T47D (cell line): ENCODE results near the gene INPP5J.
"Not testable (repeated sequence)": the region's sequence is repeated elsewhere in the genome, so short reads cannot be mapped to it uniquely, and the experiment has no call there.

Experiments
- DNase-seq, 2 experiments: peaks; one replicate each; pipeline versions ENCODE4 v3.0.0 to v3.0.0-alpha.2; 2011 to 2012; ENCODE audit warnings: low read depth in 1 of 2, low spot score in 1 of 2
- JUND ChIP-seq: IDR thresholded peaks from 2 replicates; pipeline ENCODE4 v1.6.1; 2012; ENCODE audit warnings: low read depth
- in situ Hi-C: cut with HindIII; loops from 2 replicates; pipeline ENCODE4 v1.10.0; 2016; ENCODE audit warnings: low sequenced_read_pairs, low pct_unique_long_range_greater_than_20kb

INPP5J gene

DNA sequence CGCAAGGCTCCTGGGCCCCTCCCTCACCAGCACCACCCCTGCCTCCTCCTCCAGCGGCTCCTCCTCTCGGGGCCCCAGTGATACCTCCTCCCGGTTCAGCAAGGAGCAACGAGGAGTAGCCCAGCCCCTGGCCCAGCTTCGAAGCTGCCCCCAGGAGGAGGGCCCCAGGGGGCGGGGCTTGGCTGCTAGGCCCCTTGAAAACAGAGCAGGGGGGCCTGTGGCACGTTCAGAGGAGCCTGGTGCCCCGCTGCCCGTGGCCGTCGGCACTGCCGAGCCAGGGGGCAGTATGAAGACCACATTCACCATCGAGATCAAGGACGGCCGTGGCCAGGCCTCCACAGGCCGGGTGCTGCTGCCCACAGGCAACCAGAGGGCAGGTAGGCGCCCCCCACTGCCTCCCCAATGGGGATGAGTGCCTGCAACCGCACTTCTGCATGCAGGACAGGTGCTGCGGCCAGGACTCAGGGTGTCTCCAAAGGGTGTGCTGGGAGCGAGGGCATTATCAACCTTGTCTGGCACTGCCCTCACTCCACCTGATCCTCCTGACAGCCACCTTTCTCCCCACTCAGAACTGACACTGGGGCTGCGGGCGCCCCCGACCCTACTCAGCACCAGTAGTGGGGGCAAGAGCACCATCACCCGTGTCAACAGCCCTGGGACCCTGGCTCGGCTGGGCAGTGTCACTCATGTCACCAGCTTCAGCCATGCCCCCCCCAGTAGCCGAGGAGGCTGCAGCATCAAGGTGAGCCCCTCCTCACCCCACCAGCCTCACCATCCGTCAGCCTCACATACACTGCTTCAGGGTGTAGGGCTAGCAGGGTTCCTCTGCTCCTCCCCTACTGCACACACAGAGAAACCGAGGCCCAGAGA is 31.4 kb upstream of the INPP5J start:
- no peak for TF ChIP-seq JUND
- in situ Hi-C loops: no loop called here
- peak in 1 of 2 experiments; percentile 0 for DNase-seq

DNA sequence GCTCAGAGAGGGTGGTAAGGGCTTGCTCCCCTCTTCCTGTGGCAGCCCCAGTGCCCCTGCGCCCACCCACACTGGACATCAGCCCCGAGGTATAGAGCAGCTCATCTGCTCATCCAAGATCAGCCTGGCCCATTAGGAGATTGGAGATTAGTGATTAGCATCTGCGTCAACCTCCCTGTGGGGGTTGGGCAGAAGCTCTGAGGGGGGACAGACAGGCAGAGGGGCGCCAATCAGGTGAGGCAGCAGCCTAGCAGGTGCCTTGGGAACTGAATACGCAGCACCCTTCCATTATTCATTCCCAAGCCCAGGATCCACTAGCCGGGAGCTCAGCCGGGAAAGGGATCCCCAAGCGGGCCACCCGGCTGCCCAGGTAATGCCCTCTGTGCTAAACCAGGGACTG is 30.6 kb upstream of the INPP5J start:
- in situ Hi-C loops: no loop called here
- peak in 1 of 2 experiments; percentile 2 for DNase-seq
- no peak for TF ChIP-seq JUND

DNA sequence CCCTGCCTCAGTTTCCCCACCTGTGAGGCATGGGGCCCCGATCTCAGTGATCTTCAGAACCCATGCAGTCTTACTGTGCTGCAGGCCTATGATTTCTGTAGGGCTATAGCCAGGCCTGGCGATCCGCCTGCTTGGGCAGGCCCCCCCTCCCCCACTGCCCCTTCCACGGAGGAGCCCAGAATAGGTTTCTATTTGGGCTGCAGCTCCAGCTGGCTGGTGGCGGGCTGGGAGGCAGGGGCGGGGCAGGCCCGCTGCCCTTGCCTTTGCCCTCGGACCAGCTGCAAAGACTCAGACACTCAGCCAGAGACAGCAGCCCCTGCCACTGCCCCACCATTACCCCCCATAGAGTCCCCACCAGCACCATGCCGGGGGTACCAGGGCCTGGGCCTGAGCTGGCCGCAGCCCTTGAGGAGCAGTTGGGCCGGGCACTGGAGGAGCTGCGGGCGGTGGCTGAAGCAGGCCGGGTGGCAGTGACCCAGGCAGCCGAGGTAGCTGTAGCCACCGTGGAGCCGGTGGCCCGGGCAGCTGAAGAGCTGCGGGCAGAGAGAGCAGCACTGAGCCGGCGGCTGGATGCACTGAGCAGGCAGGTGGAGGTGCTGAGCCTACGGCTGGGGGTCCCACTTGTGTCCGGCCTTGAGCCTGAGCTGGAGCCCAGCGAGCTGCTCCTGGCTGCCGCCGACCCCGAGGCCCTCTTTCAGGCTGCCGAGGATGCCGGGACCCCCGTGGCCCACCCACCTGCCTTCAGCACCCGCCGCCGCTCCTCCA is 29.5 kb upstream of the INPP5J start:
- no peak for TF ChIP-seq JUND
- in situ Hi-C loops: no loop called here
- peak in 1 of 2 experiments; percentile 1 for DNase-seq

DNA sequence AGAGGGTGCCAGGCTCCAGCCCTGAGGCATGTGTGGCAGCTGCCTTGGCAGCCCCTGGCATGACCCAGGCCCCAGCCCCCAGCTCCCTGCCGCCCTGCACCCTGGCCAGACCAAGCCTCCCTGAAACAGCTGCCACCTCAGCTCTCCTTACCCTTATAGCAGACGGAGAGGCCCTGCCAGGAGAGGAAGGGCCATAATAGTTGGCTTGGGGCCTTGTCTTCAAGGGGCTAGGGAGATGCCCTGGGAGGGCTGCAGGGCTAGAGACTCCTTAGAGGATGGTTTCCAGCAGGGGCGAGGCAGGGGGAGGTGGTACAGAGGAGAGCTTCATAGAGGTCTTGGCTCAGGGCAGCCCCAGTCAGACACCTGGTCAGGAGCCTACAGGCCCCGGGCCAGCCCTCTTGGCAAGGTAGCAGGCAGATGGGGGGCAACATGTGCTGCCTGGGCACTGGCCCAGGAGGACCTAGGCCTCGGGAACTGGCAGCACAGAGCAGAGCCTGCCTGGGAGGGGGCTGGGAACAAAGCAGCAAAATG is 28.7 kb upstream of the INPP5J start:
- in situ Hi-C loops: no loop called here
- no peak for TF ChIP-seq JUND
- DNase-seq: peak in 1 of 2 experiments; percentile 2

DNA sequence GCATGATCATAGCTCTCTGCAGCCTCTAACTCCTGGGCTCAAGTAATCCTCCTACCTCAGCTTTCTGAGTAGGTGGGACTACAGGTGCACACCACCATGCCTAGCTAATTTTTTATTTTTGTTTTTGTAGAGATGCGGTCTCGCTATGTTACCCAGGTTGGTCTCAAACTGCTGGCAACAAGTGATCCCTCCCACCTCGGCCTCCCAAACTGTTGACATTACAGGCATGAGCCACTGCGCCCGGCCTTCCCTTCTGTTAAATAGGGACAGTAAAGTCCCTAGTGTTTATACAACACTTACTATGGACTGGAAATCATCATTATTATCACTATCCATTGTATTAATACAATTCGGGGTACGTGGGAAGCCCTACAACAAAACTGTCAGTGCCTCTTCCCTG is 28.0 kb upstream of the INPP5J start:
- TF ChIP-seq JUND: no peak
- in situ Hi-C loops: no loop called here
- DNase-seq: peak in 1 of 2 experiments; percentile 0

DNA sequence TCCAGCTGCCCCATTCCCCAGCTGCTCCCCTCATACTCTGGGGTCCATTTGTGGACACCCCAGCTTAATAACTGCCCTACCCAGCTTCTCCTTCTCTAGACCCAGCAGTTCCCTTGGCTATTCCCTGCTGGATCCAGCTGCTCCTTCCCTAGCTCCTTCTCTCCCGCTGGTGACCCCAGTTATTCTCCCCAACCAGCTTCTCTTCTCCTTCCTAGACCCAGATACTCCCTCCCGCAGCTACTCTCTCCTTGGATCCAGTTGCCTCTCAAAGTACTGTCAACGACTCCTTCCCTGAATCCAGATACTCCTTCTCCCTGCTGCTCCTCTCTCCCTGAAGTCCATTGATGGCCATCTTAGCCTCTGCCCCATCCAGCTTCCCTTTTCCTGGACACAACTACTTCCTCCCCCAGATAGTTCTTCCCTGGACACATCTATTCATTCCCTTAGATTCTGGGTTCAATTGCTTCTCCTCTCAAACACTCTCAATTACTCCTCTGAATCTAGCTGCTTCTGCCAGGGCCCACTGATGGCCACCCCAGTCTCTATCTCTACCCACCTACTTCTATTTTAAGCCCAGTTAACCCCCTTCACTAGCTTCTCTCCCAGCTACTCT is 27.0 kb upstream of the INPP5J start:
- peak in 1 of 2 experiments; percentile 2 for DNase-seq
- TF ChIP-seq JUND: no peak
- in situ Hi-C loops: no loop called here

DNA sequence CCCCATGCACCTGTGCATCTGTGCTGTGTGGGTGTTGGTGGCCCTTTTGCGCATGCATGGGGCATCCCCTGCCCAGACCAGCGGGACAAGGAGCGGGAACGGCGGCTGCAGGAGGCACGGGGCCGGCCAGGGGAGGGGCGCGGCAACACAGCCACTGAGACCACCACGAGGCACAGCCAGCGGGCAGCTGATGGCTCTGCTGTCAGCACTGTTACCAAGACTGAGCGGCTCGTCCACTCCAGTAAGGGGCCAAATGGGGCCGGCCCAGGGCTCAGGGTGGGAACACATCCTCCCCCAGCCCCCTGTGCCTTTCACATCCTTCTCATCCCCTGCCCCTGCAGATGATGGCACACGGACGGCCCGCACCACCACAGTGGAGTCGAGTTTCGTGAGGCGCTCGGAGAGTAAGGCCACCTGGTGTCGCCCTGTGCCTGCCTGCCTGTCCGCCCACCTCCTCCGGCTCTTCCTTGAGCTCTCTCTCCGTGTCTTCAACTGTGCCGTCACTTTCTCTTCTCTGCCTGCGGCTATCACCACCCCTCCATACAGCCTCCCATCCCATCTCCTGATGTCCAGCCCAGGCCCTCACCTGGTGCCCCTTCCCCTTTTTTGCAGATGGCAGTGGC is 26.0 kb upstream of the INPP5J start:
- no peak for DNase-seq
- no peak for TF ChIP-seq JUND
- in situ Hi-C loops: no loop called here

DNA sequence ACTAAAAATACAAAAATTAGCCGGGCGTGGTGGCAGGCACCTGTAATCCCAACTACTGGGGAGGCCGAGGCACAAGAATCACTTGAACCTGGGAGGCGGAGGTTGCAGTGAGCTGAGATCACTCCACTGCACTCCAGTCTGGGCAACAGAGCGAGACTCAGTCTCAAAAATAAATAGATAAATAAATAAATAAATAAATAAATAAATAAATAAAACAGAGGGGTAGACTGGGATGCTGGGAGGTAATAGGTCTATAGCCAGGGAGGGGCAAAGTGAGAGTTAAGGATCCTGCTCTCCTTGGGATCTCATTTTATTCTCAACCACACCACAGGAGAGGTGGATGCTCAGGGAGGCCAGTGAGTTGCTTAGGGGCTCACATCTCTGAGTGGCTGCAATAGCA is 25.2 kb upstream of the INPP5J start:
- in situ Hi-C loops, DNase-seq: not testable (repeated sequence)

DNA sequence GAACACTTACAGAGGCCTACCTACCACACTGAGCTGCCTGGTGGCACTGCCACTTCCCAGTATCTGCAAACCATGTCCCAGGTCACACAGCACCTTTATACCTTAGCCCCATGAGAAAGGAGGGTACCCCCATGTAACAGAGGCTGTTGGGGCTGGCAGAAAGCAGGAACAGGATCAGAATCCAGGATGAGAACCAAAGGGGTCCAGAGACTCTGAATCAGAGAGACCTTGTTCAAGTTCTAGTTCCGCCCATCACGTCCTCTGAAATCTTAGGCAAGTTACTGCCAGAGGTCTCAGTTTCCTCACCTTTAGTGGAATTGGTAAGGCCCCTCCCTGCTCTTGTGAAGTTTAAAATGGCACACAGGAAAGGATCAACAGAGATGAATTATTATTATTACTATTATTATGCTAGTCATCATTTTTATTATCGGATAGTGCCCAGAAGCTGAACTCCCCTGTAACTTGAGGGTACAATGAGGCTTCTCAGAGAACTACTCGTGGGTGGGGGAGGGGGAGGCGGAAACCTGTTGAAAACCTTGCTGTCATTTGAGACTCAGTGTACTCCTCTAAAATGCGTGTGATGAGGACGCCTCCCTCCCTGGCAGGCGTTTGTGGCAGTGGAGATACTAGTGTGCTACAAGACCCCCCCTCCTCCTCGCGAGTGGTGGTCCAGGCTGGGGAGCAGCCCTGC is 24.7 kb upstream of the INPP5J start:
- DNase-seq: no peak
- in situ Hi-C loops: no loop called here
- TF ChIP-seq JUND: no peak

DNA sequence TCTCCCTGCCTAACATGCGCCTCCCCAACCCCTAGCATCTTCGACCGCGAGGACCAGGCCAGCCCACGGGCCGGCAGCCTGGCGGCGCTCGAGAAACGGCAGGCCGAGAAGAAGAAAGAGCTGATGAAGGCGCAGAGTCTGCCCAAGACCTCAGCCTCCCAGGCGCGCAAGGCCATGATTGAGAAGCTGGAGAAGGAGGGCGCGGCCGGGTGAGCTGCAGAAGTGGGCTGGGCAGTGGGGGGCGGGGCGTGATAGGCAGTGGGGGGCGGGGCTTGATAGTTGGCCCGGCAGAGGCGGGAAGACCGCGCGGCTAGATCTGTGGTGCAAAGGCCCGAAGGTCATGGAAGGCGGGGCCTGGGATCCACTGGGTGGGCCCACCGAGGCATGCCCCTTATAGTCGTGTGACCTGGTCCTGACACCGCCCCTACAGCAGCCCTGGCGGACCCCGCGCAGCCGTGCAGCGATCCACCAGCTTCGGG is 24.1 kb upstream of the INPP5J start:
- in situ Hi-C loops: no loop called here
- TF ChIP-seq JUND: no peak
- DNase-seq: no peak

DNA sequence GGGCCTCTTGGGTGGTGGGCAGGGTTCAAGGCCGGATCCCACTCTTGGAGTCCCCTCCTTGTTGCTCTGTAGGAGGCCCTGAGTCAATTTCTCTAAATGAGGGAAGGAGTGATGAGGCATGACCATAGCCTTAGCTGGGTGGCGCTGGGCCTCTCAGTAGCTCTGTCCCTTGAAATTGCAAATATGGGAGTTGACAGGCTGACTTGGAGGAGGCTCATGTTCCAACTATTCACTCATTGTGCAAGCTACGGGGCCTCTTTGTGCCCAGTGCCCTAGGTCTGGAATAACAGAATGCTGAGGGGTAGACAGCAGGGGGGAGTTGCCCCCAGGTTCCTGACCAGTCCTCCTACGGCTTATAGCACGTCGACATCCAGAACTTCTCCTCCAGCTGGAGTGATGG is 23.4 kb upstream of the INPP5J start:
- in situ Hi-C loops: no loop called here
- no peak for DNase-seq
- TF ChIP-seq JUND: no peak
